ENCODE results near the gene SMIM1.

SMIM1 gene

DNA sequence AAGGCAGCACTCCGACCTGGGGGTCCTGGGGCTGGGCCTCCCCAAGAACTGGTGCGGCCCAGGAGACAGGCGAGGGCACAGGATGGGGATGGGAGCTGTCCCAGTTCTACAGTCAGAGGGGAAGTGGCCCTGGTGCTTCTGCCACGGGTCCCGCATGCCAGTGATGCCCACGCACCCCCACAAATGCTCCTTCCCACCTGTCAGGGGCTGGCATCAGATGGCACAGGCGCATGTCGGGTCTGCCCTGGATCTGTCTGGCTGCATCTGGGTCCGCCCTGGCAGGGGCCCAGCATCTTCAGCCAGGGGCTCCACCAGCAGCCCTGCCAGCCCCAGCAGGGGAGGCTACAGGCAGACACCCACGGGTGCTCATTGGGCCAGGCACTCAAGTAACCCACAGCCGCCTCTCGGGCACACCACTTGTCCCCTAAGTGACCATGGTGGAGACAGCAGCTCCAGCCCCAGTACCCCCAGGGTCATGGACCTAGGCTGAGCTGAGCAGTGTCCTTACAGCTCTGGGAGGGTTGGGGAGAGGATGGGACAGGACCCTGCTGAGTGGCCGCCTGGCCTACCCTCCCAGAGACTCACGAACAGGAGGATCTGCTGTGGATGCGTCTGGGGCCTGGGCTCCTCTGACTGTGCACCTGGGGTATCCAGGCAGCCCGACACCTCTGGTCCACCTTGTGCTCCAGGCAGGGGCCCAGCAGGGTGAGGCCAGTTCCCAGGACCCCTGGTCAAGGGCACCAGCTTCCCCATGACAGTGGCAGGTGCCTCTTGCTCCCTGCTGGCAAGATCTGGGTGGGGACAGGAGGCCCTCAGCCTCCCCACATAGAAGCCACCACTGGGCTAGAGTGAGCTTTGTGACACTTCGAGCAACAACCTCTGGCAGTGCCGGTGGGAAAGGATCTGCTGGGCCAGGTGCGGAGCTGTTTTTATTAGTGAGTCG is 5.4 kb downstream of the SMIM1 start:
- DNase-seq: no peak

DNA sequence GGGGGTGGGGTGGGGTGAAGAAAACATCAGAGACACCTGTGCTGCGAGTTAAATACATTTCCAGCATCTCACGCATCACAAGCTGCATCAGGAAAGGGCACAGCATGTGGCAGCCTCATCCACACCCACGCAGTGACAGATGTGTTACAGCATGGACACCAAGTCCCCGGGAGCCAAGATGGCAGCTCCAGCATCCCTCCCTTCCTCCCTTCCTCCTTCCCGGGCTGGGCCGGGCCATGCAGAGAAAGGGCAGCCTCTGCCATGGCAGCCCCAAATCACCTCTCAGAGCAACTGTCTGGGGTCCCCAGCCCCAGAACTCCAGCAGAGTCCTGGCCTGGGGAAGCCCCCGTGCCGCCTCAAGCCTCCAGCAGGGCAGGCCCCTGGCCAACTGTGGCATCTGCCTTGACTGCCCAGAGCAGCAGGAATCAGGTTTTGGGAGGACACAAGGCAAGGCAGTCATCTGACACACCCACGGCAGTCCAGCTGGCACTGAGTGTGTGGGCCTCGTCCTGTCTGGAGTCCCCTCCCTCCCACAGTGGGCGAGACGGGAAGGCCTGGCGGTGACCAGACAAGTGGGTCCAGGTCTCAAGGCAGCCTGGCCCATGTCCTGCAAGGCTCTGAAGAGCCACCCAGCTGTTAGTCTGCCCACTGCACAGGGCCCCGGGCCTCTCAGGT is 6.2 kb downstream of the SMIM1 start:
- no peak for DNase-seq

DNA sequence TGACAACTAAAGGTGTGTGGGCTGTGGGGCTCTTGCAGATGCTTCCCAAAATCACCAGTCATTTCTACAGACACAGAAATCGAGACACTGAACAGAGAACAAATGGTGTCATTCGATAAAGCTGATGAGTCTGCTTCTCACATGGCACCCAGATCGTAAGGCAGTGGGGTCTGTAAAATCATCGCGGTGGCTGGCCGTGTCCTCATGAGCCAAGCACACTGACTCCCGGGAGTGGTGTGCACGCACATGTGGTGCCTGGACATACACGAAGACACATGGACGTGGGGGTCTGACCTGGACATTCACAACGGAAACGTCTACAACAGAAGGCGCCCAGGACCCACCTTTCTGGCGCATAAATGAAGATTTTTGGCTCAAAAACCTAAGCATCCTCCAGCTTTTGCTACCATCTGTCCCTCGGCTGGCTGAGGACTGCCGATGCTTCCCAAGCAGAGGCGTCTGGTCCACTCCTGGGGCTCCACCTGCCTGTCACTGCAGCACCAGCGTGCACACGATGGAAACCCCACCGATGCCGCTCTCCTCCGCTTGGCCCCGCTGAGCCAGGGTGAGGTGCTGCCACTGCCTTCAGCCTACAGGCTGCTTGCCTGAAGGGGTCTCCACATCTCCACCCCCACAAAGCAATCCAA is 6.8 kb downstream of the SMIM1 start:
- DNase-seq: no peak

DNA sequence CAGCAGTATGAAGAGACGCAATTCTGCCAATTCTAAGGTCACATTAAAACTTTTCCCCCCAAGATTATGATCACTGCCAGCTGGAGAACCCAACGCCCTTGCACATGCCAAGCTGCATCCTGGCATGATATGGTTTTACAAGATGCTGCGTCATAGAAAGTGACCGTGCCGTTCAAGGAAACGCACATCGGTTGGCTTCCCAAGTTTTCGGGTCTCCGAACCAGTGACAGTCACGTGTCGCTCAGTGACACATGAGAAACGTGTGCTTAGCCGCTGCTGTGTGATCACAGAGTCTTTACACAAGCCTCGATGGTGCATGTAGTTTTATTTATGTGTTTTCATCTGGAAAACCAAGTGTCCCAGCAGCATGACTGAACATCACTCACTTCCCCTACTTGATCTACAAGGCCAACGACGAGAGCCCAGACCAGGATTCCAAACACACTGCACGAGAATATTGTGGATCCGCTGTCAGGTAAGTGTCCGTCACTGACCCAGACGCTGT is 7.4 kb downstream of the SMIM1 start:
- no peak for DNase-seq

DNA sequence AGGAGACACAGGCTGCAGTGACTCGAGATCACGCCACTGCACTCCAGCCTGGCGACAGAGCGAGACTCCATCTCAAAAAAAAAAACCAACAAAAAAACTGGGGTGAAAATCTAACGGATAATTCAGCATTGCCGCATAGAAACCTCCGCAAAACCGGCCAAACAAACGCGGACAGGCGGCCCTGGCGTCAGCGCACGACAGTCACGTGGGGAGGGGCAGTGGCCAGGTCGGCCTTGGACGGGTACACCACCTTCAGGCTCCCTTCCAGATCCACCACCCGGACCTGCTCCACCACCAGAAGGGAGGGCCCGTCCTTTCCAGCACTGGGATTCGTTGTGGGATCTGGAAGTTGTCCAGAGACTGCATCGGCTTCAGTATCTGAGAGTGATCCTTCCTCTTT is 8.4 kb downstream of the SMIM1 start:
- DNase-seq: no peak

DNA sequence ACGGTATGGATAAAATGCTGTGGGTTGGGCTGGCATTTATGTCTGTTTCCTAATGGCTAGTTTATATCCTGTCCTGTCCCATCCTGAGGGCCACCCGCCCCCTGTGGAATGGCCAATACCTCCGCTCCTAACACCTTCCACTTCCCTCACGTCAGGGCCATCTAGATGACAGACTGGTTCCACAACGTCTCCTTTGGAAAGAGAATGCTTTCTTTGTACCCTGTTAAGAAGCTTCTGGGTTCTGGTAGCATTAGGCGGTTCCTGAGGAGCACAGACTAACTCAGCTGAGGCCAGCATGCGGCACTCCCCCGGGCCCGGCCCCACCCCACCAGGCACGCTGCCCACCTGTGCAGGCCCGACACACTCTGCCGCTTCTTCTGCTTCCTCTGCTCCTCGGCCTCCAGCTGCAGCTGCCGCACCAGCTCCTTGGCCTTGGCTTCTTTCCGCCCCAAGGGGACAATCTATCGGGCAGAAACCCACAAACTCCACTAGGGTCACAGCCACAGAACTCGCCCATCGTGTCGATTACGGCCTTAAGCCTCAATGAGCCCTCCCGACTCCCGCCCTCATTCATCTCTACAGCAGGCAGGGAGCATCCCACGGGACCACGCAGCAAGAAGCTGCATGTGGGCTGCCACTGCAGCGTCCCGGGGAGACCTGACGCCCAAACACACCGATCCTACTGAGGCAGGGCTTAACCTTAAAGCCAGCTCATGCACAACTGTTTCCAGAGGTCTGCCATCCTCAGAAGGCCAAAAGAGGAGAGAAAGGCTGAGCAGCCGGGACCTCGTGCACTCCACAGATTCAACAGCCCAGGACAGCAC is 11.3 kb downstream of the SMIM1 start:
- no peak for DNase-seq

DNA sequence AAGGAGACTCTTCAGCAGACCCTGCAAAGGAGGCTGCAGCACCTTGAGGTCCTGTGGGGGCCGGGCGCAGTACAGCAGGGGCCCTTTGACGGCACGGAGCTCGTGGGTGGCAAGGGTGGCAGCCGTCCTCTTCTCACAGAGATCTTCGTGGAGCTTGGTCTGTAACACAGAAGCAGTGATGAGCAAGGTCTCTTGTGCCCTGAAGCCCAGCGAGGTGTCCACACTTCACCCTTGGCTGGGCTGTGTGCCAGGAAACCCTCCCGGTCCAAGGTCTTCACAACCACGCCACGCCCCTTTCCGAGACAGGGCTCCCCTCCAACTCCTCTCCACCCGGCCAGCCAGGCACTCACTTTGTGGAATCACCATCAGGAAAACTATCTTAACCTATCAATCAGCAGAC is 12.5 kb downstream of the SMIM1 start:
- no peak for DNase-seq

DNA sequence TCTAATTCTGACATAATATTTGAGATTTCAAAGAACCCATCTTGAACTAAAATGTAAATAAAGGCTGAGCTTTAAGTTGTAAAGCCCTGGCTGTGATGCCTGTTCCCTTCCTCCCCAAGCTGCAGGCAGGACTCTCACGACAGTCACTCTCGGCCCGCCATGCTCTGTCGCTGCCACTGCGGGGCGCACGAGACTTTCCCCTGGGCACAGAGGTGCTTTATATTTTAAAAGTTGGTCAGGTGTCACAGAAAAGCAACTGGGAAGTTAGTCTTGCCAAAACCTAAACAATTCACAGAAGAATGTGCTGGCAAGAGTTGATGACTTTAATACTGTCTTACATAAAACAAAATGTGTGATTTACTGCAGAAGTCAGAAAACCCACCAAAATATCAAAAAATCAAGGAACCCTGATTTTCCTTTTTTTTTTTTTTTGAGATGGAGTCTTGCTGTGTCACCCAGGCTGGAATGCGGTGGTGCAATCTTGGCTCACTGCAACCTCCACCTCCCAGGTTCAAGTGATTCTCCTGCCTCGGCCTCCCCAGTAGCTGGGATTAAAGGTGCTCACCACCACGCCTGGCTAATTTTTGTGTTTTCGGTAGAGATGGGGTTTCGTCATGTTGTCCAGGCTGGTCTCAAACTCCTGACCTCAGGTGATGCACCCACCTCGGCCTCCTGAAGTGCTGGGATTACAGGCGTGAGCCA is 13.1 kb downstream of the SMIM1 start:
- no peak for DNase-seq

DNA sequence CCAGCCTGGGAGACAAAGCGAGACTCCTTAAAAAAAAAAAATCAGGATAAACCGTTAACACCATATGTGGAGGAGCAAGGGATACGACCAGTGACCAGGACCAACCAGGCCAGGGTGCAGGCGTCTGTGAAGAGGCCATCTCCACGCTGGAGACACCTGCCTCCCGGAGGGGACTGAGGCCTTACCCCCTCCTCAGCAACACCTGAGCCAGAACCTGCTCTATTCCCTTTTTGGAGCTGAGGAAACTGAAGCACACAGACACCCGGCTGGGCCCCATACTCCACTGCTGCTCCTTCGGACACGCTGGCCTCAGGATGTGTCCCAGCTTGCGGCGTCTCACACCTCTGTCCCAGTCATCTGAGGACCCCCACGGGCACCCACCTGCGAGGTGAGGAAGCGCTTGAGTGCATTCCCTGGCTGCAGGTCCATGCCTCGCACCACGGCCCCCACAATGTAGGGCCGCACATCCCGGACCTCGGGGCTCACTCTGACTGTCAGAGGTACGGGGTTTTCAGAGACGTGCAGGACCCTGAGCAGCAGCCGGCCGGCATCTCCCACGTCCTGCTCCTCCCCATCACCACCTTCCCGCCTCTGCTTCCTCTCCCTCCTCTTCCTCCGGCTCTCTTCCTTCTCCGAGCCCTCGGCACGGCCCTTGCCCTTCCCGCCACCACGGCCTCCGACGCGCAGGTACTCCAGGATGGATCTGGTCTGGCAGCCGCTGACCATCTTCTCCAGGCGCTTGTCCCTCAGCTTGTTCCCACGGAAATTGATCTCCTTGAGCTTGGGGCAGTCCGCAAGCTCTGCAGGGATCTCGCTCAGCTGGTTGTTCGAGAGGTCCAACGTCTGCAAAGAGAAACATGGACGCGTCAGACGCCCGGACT is 14.2 kb downstream of the SMIM1 start:
- DNase-seq: no peak

DNA sequence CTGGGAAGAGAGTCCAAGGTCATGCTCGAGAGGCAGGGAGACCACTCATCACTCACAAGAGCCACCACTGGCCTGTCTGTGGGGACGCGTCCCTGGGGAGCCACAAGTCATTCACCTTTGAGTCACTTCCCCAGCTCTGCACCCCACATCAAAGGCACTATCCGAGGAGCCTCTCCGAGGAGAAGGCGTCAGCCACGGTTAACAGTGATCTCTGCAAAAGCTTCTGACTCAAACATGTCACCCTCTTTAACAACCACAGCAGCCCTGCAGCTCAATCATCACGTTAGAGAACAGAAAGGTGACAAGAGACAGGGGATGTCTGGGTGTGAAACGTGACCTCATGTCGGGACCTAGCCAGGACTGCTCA is 14.8 kb downstream of the SMIM1 start:
- DNase-seq: peak; percentile 32 to 38

DNA sequence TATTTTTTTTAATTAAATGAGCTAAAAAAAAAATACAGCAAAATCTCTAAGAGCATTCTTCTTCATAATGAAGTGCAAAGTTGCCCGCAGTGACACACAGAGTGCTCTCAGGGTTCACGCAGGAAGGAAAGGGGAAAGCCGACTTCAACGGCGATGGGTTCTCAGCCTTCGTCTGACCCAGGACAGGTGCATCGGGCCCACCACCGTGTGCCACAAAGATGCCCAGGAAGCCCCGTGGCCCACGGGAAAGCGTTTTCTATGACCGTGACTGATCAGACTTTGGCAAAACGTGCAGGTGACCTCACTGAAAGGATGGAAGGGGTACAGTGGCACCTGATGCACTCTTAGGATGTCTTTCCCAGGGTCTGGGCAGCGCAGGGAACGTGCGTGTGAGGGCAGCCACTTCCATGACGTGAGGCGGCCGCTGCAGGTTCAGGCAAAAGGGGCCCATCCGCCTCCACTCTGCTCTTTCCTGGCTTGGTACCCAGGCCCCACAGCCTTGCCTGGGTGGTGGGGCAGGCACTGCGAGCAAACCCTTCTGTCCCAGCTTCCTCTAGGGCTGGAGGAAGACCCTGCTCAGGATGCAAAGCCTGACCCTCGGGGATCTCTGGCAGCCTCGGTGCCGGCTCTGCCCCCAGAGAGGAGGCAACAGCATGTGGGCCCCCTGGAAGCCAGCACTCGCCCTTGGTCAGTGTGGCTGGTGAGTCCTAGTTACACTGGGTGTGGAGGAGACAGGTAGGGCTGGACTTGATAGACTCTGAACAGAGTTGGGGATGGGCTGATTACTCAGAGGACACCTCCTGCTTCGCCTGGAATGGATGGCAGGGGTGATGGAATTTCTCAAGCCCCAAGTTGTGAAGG is 15.4 kb downstream of the SMIM1 start:
- DNase-seq: no peak

DNA sequence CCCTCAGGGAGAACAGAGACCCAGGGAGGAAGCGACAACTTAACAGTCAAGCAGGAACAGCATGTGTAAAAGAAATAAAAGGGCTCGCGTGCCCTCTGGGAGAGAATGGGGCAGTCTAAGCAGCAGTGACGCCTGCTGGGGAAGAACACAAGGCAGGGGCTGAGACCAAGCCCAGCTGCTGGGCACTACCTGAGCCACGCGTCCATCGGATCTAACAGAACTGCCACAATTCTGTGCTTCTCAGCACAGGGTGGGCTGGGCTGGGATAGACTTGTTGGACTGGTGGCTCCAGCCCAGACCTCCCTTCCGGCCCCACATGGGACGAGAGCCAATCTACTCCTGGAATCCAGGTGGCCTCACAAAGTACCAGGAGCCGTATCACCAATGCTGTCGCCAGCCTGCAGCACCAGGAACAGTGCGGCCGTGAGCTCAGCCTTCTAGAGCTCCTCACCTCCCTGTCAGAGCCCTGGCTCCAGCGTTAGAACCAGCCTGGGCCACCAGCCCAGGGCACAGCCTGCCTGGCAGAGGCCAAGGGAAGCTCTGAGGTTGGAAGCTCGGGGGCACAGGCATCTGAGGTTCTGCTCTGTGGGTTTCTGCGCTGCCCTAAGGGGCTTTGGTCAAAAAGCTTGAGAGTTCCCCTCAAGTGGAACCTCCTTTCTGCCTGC is 16.3 kb downstream of the SMIM1 start:
- DNase-seq: no peak

DNA sequence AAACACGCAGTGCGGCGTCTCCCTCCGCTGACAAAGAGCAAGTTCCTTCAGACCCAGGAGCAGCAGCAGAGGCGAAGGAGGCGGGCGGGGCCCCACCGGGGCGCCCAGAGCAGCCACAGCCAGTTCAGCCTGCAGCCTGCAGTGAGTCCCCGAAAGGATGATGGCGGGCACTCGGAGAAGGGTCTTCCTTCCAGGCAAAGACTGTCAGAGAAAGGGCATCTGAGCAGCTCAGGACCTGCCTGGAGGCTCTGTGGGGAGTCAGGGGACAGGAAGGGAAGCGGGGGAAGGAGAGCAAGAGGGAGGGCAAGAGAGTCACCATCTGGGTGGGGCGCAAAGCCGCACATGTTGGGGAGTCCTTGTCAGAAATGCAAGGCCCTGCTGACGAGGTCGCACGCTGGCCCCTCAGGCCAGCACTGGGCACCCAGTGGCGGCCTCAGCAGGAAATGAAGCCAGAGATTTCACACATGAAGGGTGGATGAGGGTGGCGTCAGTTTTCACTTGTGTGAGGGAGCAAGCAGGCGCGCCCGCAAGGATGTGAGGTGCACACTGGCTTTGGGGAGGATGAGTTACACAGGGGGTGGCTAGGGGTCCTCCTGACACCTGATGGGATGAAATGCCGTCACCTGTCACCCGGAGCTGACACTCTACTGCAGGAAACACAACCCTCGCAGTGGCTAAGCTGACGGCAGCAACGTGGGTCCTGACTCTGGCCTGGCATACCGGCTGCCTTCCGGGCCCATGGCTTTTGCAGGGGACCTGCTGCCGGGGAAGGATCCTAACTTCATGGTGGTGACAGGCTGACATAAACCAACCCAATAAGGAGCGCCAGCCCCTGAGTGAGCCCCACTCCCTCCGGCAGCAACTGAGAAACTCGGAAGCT is 17.1 kb downstream of the SMIM1 start:
- DNase-seq: no peak

DNA sequence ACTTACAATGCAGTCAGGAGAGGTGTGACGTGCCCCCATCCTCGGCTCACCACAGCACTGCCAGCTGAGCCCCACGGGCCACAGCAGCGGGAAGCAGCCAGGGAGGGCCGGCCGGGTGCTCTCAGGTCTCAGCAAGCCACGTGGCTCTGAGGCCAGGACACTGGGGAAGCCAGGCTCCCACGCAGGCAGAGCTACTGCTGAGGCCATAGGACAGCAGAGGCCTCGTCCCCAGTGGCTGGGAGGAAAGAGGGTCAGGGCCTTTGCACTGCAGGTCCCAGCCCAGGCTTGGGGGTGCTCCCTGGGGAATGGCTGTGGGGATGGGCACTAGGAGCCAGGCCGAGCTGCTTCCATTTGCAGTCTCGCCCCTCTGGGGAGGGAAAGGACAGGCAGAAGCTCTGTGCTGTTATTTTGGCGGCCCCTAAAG is 18.0 kb downstream of the SMIM1 start:
- DNase-seq: no peak

DNA sequence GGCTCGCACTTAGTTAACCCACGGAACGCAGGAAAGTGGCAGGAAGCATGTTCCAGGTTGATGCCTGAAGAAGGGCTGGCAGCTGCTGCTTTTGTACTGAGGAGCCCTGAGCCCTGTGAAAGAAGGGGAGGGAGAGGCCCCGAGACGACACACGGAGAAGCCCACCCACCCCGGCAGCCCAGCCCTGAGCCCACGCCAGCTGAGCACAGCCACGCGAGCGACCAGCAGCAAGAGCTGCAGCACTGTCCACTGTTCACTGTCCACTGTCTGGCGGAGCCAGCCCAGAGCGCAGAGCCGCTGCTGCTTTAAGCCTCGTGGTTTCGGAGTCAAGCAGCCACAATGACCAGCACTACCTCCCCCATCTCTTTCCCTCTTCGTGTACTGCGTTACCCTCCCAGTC is 18.4 kb downstream of the SMIM1 start:
- DNase-seq: no peak

DNA sequence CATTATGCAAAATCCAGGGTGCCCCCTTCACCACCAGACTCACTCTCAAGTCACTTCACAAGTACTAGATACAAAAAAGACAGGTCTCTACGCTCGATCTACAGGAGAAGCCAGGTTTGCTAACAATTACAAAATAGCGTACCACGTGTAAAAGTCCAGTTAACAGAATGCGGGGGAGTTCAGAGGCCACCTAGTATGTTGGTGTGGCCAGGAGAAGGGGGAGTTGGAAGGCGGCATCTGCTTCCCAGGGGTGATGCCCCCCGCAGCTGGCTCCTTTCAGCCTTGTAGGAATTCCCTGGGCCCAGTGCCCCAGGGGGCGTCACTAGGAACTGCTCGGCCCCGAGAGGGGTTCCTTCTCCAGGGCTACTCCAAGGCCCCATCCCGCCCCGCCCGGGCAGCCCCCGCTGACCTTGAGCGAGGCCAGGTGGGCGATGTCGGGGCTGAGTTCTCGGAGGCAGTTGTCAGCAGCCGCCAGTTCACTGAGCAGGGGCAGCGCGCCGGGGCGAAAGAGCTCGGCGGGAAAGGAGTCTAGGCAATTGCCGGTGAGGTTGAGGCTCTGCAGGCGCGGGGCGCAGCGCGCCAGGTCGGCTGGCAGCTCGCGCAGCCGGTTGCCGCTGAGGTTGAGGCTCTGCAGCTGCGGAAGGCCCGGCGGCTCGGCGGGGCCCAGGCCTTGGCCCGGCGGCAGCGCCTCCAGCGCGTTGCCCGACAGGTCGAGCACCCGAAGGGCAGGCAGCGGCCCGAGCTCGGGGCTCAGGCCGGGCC is 23.1 kb downstream of the SMIM1 start:
- no peak for DNase-seq

DNA sequence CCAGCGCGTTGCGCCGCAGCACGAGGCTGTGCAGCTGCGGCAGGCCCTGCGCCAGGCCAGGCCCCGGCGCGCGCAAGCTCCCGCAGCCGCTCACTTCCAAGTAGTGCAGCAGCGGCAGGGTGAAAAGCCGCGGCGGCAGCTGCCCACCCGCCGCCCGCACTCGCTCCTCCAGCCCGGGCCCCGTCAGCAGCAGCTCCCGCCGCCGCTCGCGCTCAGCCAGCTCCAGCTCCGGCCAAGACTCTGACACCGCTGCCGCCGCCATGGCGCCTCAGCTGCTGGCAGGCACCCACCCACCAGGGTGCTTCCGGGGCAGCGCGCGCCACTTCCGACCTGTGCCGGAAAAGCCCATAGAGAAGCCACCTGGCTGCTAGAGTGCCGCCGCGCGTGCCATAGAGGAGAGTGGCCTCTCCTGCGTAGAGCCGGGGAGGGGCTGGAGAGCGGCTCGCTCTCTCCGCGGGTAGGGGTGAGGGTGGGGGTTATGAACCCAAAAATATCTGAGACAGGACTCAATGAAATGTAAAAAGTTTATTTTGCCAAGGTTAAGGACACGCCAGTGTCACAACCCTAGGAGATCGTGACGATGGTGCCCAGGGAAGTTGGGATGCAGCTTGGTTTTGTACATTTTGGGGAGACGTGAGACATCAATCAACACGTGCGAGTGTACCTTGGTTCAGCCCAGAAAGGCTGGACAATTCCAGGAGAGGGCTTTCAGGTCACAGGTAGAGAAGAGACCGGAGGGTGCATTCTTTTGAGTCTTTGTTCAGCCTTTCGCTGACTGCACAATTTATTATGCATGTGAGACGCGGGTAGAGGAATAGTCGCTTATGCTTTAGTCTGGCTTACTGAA is 23.9 kb downstream of the SMIM1 start, which contains the start of gene LRRC47:
TSS of gene LRRC47 (minus strand) at position 284 of the 847 bp plus-strand sequence. CDS start at position 262, 22 bp downstream.
- DNase-seq: peak; percentile 94
